Chondrocyte (in vitro differentiated cells): ENCODE measurements around the gene IL20RA. TPM values are rescaled to one million over a fixed set of nuclear protein-coding genes. Genes with fewer than 3 reads are reported as not detected.
"Not testable (repeated sequence)": the region's sequence is repeated elsewhere in the genome, so short reads cannot be mapped to it uniquely, and the experiment has no call there.

Experiments
- DNase-seq: peaks from one replicate; pipeline ENCODE4 v3.0.0; 2021; ENCODE audit warnings: mixed read lengths, low spot score
- H3K27ac Mint-ChIP-seq: one replicate; pipeline ENCODE4 v1.8.0; 2021; ENCODE audit warnings: mild to moderate bottlenecking, moderate library complexity, mixed read lengths; ENCODE audit not compliant: unreplicated experiment
- H3K27me3 Mint-ChIP-seq: 2 replicates; pipeline ENCODE4 v1.8.0; 2021; ENCODE audit warnings: low read depth, mixed read lengths
- H3K36me3 Mint-ChIP-seq: 2 replicates; pipeline ENCODE4 v1.8.0; 2021; ENCODE audit warnings: low read depth, mixed read lengths
- H3K4me1 Mint-ChIP-seq: 2 replicates; pipeline ENCODE4 v1.8.0; 2021; ENCODE audit warnings: low read depth, mild to moderate bottlenecking, mixed read lengths
- H3K4me3 Mint-ChIP-seq: one replicate; pipeline ENCODE4 v1.8.0; 2021; ENCODE audit warnings: mild to moderate bottlenecking, moderate library complexity, mixed read lengths; ENCODE audit not compliant: unreplicated experiment
- H3K9me3 Mint-ChIP-seq: 2 replicates; pipeline ENCODE4 v1.8.0; 2021; ENCODE audit warnings: low read depth, mixed read lengths
- total RNA-seq: library from RNA; stranded (reverse); gene quantifications from 3 replicates; pipeline ENCODE4 v1.2.1, GENCODE V29; 2021
- TF ChIP-seq, protein P1 (sequence below): fragments of 200-600 bp; sonication (generic); IDR thresholded peaks from 2 replicates; pipeline ENCODE4 v1.5.0; 2021; ENCODE audit warnings: antibody characterized with exemption, mild to moderate bottlenecking, moderate library complexity

IL20RA gene
- total RNA-seq, 1 donor from 2014 or later: 0.22 TPM

DNA sequence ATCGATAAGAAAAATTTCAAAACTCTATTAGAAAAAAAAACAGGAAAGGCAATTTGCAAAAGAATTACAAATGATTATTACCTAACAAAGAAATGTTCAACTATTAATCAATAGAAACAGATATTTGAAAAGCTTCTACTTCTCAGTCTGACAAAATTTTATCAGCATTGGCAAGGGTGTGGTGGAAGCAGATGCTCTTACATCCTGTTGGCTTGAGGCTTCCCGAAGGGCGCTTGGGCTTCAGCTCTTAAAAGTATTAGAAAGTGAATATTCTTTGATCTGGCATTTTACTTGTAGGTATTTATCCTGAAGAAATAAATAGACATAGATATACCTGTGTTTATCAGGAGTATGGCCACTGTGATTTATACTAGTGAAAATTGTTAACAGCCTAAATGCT lies 84.0 kb downstream of the IL20RA start:
- peaks cover 5% of the 10 kb centered on the region for H3K4me1 Mint-ChIP-seq
- no peaks in the 10 kb centered on the region for H3K36me3 Mint-ChIP-seq
- H3K4me3 Mint-ChIP-seq: no peak overlapping the region
- no peak for DNase-seq
- no peak overlapping the region for H3K27ac Mint-ChIP-seq
- TF ChIP-seq, protein P1, sequence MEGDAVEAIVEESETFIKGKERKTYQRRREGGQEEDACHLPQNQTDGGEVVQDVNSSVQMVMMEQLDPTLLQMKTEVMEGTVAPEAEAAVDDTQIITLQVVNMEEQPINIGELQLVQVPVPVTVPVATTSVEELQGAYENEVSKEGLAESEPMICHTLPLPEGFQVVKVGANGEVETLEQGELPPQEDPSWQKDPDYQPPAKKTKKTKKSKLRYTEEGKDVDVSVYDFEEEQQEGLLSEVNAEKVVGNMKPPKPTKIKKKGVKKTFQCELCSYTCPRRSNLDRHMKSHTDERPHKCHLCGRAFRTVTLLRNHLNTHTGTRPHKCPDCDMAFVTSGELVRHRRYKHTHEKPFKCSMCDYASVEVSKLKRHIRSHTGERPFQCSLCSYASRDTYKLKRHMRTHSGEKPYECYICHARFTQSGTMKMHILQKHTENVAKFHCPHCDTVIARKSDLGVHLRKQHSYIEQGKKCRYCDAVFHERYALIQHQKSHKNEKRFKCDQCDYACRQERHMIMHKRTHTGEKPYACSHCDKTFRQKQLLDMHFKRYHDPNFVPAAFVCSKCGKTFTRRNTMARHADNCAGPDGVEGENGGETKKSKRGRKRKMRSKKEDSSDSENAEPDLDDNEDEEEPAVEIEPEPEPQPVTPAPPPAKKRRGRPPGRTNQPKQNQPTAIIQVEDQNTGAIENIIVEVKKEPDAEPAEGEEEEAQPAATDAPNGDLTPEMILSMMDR: no peak
- H3K9me3 Mint-ChIP-seq: no peaks in the 10 kb centered on the region
- H3K27me3 Mint-ChIP-seq: peaks cover 6% of the 10 kb centered on the region

DNA sequence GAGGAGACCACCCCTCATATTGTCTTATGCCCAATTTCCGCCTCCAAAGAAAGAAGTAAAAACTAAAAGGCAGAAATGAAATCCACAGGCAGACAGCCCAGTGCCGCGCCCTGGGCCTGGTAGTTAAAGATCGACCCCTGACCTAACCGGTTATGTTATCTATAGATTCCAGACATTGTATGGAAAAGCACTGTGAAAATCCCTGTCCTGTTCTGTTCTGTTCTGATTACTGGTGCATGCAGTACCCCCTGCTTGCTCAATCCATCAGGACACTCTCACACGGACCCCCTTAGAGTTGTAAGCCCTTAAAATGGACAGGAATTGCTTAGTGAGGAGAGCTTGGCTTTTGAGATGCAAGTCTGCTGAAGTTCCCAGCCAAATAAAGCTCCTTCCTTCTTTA lies 84.8 kb downstream of the IL20RA start:
- H3K9me3 Mint-ChIP-seq, H3K4me1 Mint-ChIP-seq, H3K36me3 Mint-ChIP-seq, H3K27me3 Mint-ChIP-seq, H3K27ac Mint-ChIP-seq, H3K4me3 Mint-ChIP-seq, DNase-seq: not testable (repeated sequence)

DNA sequence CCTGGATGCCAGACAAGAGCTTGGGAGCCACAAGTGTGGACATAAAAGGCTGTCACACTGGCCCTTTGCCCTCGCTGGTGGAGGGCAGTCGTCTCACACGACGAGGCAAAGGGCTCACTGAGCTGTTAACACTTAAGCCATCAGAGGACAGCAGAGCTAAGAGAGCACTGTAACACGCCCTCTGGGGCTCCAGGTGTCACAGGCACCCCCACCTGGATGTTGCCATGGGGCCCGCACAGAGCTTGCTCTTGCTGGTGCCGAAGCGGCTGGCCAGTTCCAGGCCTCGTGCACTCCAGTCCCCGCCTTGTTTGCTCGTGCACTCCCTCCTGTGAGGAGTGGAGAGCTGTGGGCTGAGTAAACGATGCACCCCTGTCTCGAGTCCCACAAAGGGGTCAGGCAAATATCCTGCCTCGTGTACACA lies 85.3 kb downstream of the IL20RA start:
- DNase-seq: no peak
- TF ChIP-seq, protein P1: no peak
- Mint-ChIP-seq H3K27me3 (peaks cover 6% of the 10 kb centered on the region), H3K4me1 (peaks cover 5% of the 10 kb centered on the region), H3K36me3 (no peaks in the 10 kb centered on the region), H3K27ac (no peak overlapping the region), H3K9me3 (no peaks in the 10 kb centered on the region), H3K4me3 (no peak overlapping the region)

DNA sequence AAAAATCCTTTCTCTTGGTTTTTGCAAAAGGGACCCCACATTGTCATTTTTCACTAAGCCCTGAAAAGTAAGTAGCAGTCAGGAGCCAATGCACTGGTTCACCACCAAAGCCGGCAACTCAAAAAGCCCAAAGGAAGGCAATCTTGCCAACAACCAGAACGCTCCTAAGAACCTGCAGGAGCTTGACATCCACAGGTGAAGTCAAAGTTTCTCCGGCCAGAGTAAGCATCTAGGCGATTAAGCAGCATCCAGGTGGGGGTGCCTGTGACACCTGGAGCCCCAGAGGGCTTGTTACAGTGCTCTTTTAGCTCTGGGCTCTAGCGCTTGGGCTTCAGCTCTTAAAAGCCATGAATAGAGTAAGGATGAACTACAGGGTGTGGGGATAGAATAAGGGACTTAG lies 86.6 kb downstream of the IL20RA start:
- TF ChIP-seq, protein P1: no peak
- H3K36me3 Mint-ChIP-seq: no peaks in the 10 kb centered on the region
- peaks cover 6% of the 10 kb centered on the region for H3K27me3 Mint-ChIP-seq
- H3K27ac Mint-ChIP-seq: no peak overlapping the region
- no peak for DNase-seq
- no peak overlapping the region for H3K4me3 Mint-ChIP-seq
- no peaks in the 10 kb centered on the region for H3K9me3 Mint-ChIP-seq
- peaks cover 5% of the 10 kb centered on the region for H3K4me1 Mint-ChIP-seq

DNA sequence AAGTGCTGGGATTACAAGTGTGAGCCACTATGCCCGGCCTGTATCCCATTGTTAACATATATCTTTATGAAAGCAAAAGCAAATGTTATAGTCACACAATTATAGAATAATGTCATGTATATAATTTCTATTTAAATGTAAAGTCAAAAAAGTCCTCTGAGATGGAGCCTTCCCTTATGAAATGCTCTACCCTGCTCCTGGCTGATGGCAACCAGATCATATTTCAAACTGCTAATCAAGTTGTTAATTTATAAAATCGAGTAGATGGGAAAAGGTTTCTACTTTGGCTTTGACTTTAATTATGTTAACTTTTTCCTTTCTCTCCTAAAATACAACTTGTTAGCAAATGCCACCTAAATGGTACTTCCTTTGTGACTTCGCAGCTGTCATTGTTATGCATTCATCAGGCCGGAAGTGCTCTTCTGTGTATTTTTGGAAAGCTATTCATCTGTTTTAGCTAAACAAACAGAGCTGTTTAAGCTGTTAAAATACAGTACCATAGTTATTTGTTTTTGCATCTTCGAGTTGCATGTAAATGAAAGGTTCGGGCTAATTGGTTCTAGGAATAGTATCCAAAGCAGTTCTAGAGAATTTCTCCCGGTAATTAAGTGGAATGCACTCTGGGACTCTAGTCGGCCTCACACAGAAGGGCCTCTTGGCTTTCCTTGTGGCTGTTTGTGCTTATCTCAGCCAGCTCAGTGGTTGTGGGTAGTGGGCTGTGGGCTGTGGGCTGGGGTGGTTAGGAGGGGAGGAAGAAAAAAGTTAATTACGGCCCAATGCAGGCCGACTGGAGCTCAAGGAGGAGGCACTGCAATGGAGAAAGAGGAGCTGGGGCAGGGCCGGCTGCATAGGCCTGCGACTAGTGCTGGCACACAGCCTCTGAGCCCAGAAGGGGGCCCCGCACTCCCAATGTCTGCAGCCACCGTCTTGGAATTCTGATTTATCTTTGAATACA lies 87.9 kb downstream of the IL20RA start:
- Mint-ChIP-seq H3K4me3 (no peak overlapping the region), H3K27ac (no peak overlapping the region)

More for the DNA sequence above, 87.9 kb downstream of the IL20RA start:
- no peak for DNase-seq
- Mint-ChIP-seq H3K9me3 (no peaks in the 10 kb centered on the region), H3K36me3 (no peaks in the 10 kb centered on the region), H3K4me1 (peaks cover 5% of the 10 kb centered on the region), H3K27me3 (peaks cover 6% of the 10 kb centered on the region)
- TF ChIP-seq, protein P1: no peak
